Panc1 (cell line): ENCODE results near the gene CYP27C1. TPM values are rescaled to one million over a fixed set of nuclear protein-coding genes. Genes with fewer than 3 reads are reported as not detected.

Experiments used
- ATAC-seq: fragments of 200-7000 bp; cut with Tn5 transposase; 2 replicates; pipeline ENCODE4 v1.9.1; 2020; ENCODE audit warnings: mild to moderate bottlenecking, moderate library complexity
- BruUV-seq: library from RNA; stranded (reverse); fragments of 400-500 nt; replicated peaks from 2 replicates; lab custom pipeline; 2021; lab: Mats Ljungman, UMichigan
- CTCF ChIA-PET: fragments of 300-600 bp; sonication (Branson Sonifier 250); formaldehyde crosslinking; loops from one replicate; lab custom pipeline; 2022; ENCODE audit warnings: antibody characterized with exemption; lab: Charles Lee
- POLR2A ChIA-PET: fragments of 300-600 bp; sonication (Branson Sonifier 250); formaldehyde crosslinking; loops from one replicate; lab custom pipeline; 2022; ENCODE audit warnings: antibody characterized with exemption; lab: Charles Lee
- DNase-seq: peaks from one replicate; pipeline ENCODE4 v3.0.0-alpha.2; 2010; ENCODE audit warnings: low read depth, low spot score
- H3K27ac ChIP-seq: 2 replicates; pipeline ENCODE4 v1.5.1; 2011; ENCODE audit warnings: mild to moderate bottlenecking, low read length, inconsistent platforms
- H3K27me3 ChIP-seq: fragments of 200-500 bp; sonication (Bioruptor generic); 2 replicates; pipeline ENCODE4 v1.6.0; 2014; ENCODE audit warnings: low read length, inconsistent platforms; ENCODE audit not compliant: control insufficient read depth, insufficient read depth
- H3K36me3 ChIP-seq: fragments of 200-500 bp; sonication (Bioruptor generic); 2 replicates; pipeline ENCODE4 v1.5.1; 2014; ENCODE audit warnings: inconsistent platforms, mild to moderate bottlenecking, low read length, moderate library complexity; ENCODE audit not compliant: control insufficient read depth, insufficient read depth
- H3K4me1 ChIP-seq: 2 replicates; pipeline ENCODE4 v1.5.1; 2011; ENCODE audit warnings: inconsistent platforms, mild to moderate bottlenecking, low read length, moderate library complexity; ENCODE audit not compliant: control insufficient read depth, insufficient read depth
- H3K4me3 ChIP-seq, 2 experiments: 2 replicates each; pipeline ENCODE4 v1.5.1; 2011 to 2012; ENCODE audit warnings: low read depth in 2 of 2, low read length in 2 of 2, mild to moderate bottlenecking in 2 of 2, inconsistent platforms in 1 of 2, moderate library complexity in 1 of 2
- H3K9me3 ChIP-seq: fragments of 200-500 bp; sonication (Bioruptor generic); 2 replicates; pipeline ENCODE4 v1.5.1; 2014; ENCODE audit warnings: low read depth, mild to moderate bottlenecking, inconsistent platforms, low read length, moderate library complexity; ENCODE audit not compliant: control insufficient read depth, insufficient read depth
- CTCF ChIP-seq: fragments of 450-650 bp; IDR thresholded peaks from 2 replicates; pipeline ENCODE4 v1.5.1; 2017; ENCODE audit warnings: mild to moderate bottlenecking
- POLR2AphosphoS5 ChIP-seq: IDR thresholded peaks from 2 replicates; pipeline ENCODE4 v1.6.1; 2012; ENCODE audit warnings: mild to moderate bottlenecking, low read depth, low read length, moderate library complexity
- REST ChIP-seq, 2 experiments: IDR thresholded peaks; 2 replicates each; pipeline ENCODE4 v1.6.1; 2011 to 2012; ENCODE audit warnings: low read depth in 2 of 2, control low read depth in 1 of 2, low read length in 1 of 2, mild to moderate bottlenecking in 1 of 2, moderate library complexity in 1 of 2; ENCODE audit not compliant: insufficient read depth in 1 of 2
- SIN3A ChIP-seq: IDR thresholded peaks from 2 replicates; pipeline ENCODE4 v1.6.1; 2012; ENCODE audit warnings: low read depth, mild to moderate bottlenecking, low read length, moderate library complexity, borderline replicate concordance; ENCODE audit not compliant: insufficient read depth
- TCF7L2 ChIP-seq: IDR thresholded peaks from 2 replicates; pipeline ENCODE4 v1.6.1; 2011; ENCODE audit warnings: mild to moderate bottlenecking, low read depth, low read length, inconsistent platforms
- in situ Hi-C: cut with HindIII; loops from 2 replicates; pipeline ENCODE4 v1.10.0; 2016; ENCODE audit warnings: low sequenced_read_pairs, low pct_unique_long_range_greater_than_20kb
- intact Hi-C: fragments of 100-400 bp; cut with micrococcal nuclease; formaldehyde crosslinking; loops from one replicate; pipeline ENCODE4 v1.10.0; 2022; ENCODE audit not compliant: unreplicated experiment
- total RNA-seq: library from RNA; stranded (reverse); gene quantifications from one replicate; pipeline ENCODE4 v1.2.1, GENCODE V29; 2021; ENCODE audit not compliant: unreplicated experiment

Gene CYP27C1
- total RNA-seq, 1 experiment from 2014 or later = 5.7 TPM

- ATAC-seq (peak; percentile 88), DNase-seq (peak; percentile 72)
- intact Hi-C loops = no loop called here
- Histone ChIP-seq H3K9me3 (peaks cover 6% of the 10 kb centered on the region; the same call in 1 of the 2 replicates), H3K27ac (peak overlapping the region; percentile 90), H3K4me1 (peaks cover 13% of the 10 kb centered on the region), H3K4me3 (peak overlapping the region; percentile 61 to 74), H3K36me3 (no peaks in the 10 kb centered on the region), H3K27me3 (no peaks in the 10 kb centered on the region)
- in situ Hi-C loops = no loop called here
- TF ChIP-seq REST (IDR thresholded peaks at IDR 0.05; ENCODE audit: insufficient read depth in 1 of 2, low read depth in 2 of 2, low read length in 1 of 2) = no peak
- TF ChIP-seq SIN3A = no peak
- no peak for TF ChIP-seq CTCF
- peak; percentile 47 for TF ChIP-seq POLR2AphosphoS5
- ChIA-PET CTCF (interaction anchor here (0.7 kb wide), 1 partner anchor 20 kb away, joined by 3 read pairs; no protein-coding TSS in a partner anchor), POLR2A (no interaction called here)
- TSS peak; percentile 48 for BruUV-seq
Measured at GRCh38 chr2:127217470-127218325, 2.4 kb downstream of the CYP27C1 start.

GRCh38 chr2:127216593-127216992, 3.5 kb downstream of the CYP27C1 start:
- intact Hi-C loops = no loop called here
- DNase-seq = no peak
- TF ChIP-seq TCF7L2 = no peak
- TF ChIP-seq REST (IDR thresholded peaks at IDR 0.05; ENCODE audit: insufficient read depth in 1 of 2, low read depth in 2 of 2, low read length in 1 of 2) = no peak
- no peak for TF ChIP-seq POLR2AphosphoS5
- TF ChIP-seq CTCF = no peak
- TF ChIP-seq SIN3A = no peak

More at GRCh38 chr2:127216593-127216992, 3.5 kb downstream of the CYP27C1 start:
- ATAC-seq = no peak
- H3K27ac ChIP-seq = peak overlapping the region; percentile 90
- H3K4me1 ChIP-seq = peaks cover 13% of the 10 kb centered on the region
- H3K27me3 ChIP-seq = no peaks in the 10 kb centered on the region
- CTCF ChIA-PET = no interaction called here
- no peaks in the 10 kb centered on the region for H3K36me3 ChIP-seq
- no TSS peak for BruUV-seq
- H3K9me3 ChIP-seq = peaks cover 6% of the 10 kb centered on the region; the same call in 1 of the 2 replicates
- no peak overlapping the region for H3K4me3 ChIP-seq
- in situ Hi-C loops = no loop called here
- POLR2A ChIA-PET = no interaction called here
